Transverse colon (tissue), 4 donors: Measurements from ENCODE around the gene ATG5. TPM values are rescaled to one million over a fixed set of nuclear protein-coding genes. Genes with fewer than 3 reads are reported as not detected.
A peak's percentile ranks its signal among the peaks of the same experiment; 100 is the strongest.

Source experiments
- DNase-seq: peaks from one replicate; pipeline ENCODE4 v3.0.0-alpha.2; 2019
- H3K27ac ChIP-seq, 4 donors: fragments of 200-600 bp; sonication (generic); 2 replicates each; pipeline ENCODE4 v1.5.1; 2016 to 2018; ENCODE audit warnings: inconsistent platforms in 4 of 4
- H3K27me3 ChIP-seq: fragments of 200-600 bp; sonication (generic); 2 replicates; pipeline ENCODE4 v1.5.1; 2017; ENCODE audit warnings: inconsistent platforms
- H3K36me3 ChIP-seq, 4 donors: fragments of 200-600 bp; sonication (generic); 2 replicates each; pipeline ENCODE4 v1.5.1; 2017 to 2019; ENCODE audit warnings: inconsistent platforms in 4 of 4
- H3K4me1 ChIP-seq, 4 donors: fragments of 200-600 bp; sonication (generic); 2 replicates each; pipeline ENCODE4 v1.5.1; 2017 to 2020; ENCODE audit warnings: inconsistent platforms in 4 of 4
- H3K4me3 ChIP-seq, 4 donors: fragments of 200-600 bp; sonication (generic); 1 replicate in 1 of 4; 2 replicates in 3 of 4; pipeline versions ENCODE4 v1.5.1 to v1.6.1; 2017 to 2019; ENCODE audit warnings: inconsistent platforms in 4 of 4
- H3K9me3 ChIP-seq, 2 donors: fragments of 200-600 bp; sonication (generic); 2 replicates each; pipeline ENCODE4 v1.5.1; 2017 to 2019; ENCODE audit warnings: inconsistent platforms in 2 of 2
- CTCF ChIP-seq, 5 experiments: fragments of 200-600 bp in 3 of 5; fragments of 450-650 bp in 2 of 5; sonication (generic) in 3 of 5; IDR thresholded peaks; 1 replicate in 2 of 5; 2 replicates in 3 of 5; pipeline ENCODE4 v1.5.1; 2016 to 2017; ENCODE audit warnings: antibody characterized with exemption in 5 of 5, inconsistent platforms in 3 of 5, mild to moderate bottlenecking in 2 of 5, moderate library complexity in 1 of 5
- EP300 ChIP-seq: sonication (generic); formaldehyde crosslinking; IDR thresholded peaks from one replicate; pipeline ENCODE4 v1.6.1; 2017; ENCODE audit warnings: antibody characterized with exemption, low read depth
- POLR2A ChIP-seq: fragments of 450-650 bp; IDR thresholded peaks from one replicate; pipeline ENCODE4 v1.6.1; 2016; ENCODE audit warnings: antibody characterized with exemption, mild to moderate bottlenecking, moderate library complexity
- POLR2AphosphoS5 ChIP-seq, 3 donors: sonication (generic); formaldehyde crosslinking; IDR thresholded peaks; one replicate each; pipeline ENCODE4 v1.6.1; 2016; ENCODE audit warnings: antibody characterized with exemption in 3 of 3
- WGBS, 2 donors: methylation state at CpG; one replicate each; pipeline ENCODE4 v1.1.5; 2018; ENCODE audit warnings: low coverage in 1 of 2; 5-methylcytosine and 5-hydroxymethylcytosine counted together
- in situ Hi-C, 4 donors: fragments of 200-750 bp; cut with MboI; loops; one replicate each; pipeline versions ENCODE4 v1.15.0 to v1.15.1; 2017; ENCODE audit warnings: low sequenced_read_pairs in 3 of 4, low pct_ligation_motif_present in 1 of 4, low pct_unique_long_range_greater_than_20kb in 1 of 4
- intact Hi-C: fragments of 100-400 bp; cut with DNase I; formaldehyde crosslinking; loops from one replicate; pipeline ENCODE4 v1.15.1; 2023; ENCODE audit warnings: low total_unique reads
- small RNA-seq, 4 donors: library from RNA; depleted of rRNA; stranded (forward); fragments of <200 nt; gene quantifications; one replicate each; pipeline ENCODE3, GENCODE V24; 2016
- total RNA-seq, 4 donors: library from RNA; depleted of rRNA; stranded (reverse); fragments of >200 nt; gene quantifications; one replicate each; pipeline ENCODE4 v1.1.0, GENCODE V29; 2016

Gene ATG5
- total RNA-seq, 4 donors from 2014 or later = 21.7 to 56.4 (median 44.9) TPM

DNA sequence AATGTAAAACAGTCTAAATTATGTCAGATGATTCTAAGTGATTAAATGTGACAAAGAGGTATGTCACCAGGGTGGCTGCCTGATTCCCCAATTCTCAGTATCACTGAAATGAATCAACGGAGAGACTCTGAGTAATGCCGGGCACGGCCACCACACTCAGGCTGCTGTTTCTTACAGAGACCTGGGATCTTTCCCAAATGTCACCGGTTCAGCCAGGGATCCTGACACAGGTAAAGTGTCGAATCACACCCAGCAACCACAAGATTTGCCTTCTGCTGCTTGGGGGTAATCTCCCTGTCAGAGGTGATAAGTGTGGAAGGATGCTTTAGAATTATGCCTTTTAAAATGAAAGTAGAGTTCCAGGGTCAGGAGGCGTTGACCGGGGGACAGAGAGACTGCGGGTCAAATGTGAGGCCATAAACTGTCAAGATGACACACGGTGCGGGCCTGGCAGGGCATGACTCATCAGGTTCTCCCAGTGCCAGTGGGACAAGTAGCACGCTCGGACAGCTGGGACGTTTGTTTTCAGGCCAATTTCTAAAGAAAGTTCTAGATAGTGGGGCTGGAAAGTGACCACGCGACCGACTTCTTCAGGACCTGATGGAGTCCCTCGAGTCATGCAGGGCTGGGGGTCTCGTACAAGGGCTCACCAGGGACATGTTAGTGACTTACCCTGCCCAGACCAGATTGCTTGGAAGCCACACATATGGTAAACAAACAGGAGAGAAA, 190.5 kb downstream of the ATG5 start:
- TF ChIP-seq EP300 (no peak), POLR2AphosphoS5 (IDR thresholded peaks at IDR 0.05) (no peak), CTCF (IDR thresholded peaks at IDR 0.05) (no peak), POLR2A (no peak)
- WGBS, 2 donors = 67% methylated on average over 18 of the region's 18 CpGs; no CpG with 5 or more reads in 1 of the 2 donors
- DNase-seq = peak; percentile 68
- no peaks in the 10 kb centered on the region for H3K27me3 ChIP-seq
- H3K27ac ChIP-seq = peak overlapping the region in 2 of 4 donors; percentile 31 to 36
- intact Hi-C loops = no loop called here
- H3K9me3 ChIP-seq = no peaks in the 10 kb centered on the region
- no peak overlapping the region for H3K4me3 ChIP-seq
- peaks cover 0 to 12% (median 4%) of the 10 kb centered on the region in 4 donors for H3K4me1 ChIP-seq
- no peaks in the 10 kb centered on the region for H3K36me3 ChIP-seq
- in situ Hi-C loops = no loop called here

Small RNAs within 50 kb of the gene (small RNA-seq; reads per million reads assigned to genes)
- 0 reads per million in 4 donors for gene RF00015
- 0 to 1.9 (median 0.14) reads per million in 4 donors for gene RN7SL47P
- 0 reads per million in 4 donors for gene RNU6-344P

Other genes with a start within 250 kb of the ATG5 start
- 10 to 100 TPM in 3 of 4 donors, 1 to 10 TPM in 1; 2.4 to 32.4 (median 18.6) TPM for gene PRDM1, start 239.4 kb downstream of the ATG5 start, total RNA-seq
- gene CRYBG1, start 35.0 kb upstream of the ATG5 start, total RNA-seq = 100 to 1,000 TPM in 1 of 4 donors, 10 to 100 TPM in 3; 64.3 to 112 (median 70.2) TPM